Neural cell (in vitro differentiated cells): Measurements from ENCODE around the gene MUCL3. TPM values are rescaled to one million over a fixed set of nuclear protein-coding genes. Genes with fewer than 3 reads are reported as not detected.

Experiments used
- H2AFZ ChIP-seq: fragments of 200-600, 300-800 bp; sonication (generic), shearing (Covaris generic); 2 replicates; pipeline ENCODE4 v1.6.0; 2014; ENCODE audit warnings: low read depth, mild to moderate bottlenecking, antibody characterized with exemption, low read length, moderate library complexity
- H3F3A ChIP-seq: fragments of 200-600 bp; shearing (Covaris generic); 2 replicates; pipeline ENCODE4 v1.6.1; 2016; ENCODE audit warnings: mild to moderate bottlenecking, moderate library complexity, mixed read lengths, antibody characterized with exemption, low read length; ENCODE audit not compliant: insufficient read depth, poor library complexity, severe bottlenecking
- H3K27ac ChIP-seq: fragments of 200-600, 300-800 bp; sonication (generic), shearing (Covaris generic); 2 replicates; pipeline ENCODE4 v1.5.1; 2014; ENCODE audit warnings: mild to moderate bottlenecking, low read length, moderate library complexity
- H3K27me3 ChIP-seq: fragments of 300-800, 200-600 bp; sonication (generic), shearing (Covaris generic); 2 replicates; pipeline ENCODE4 v1.6.0; 2014; ENCODE audit warnings: mild to moderate bottlenecking, low read depth, low read length, moderate library complexity; ENCODE audit not compliant: insufficient read depth
- H3K36me3 ChIP-seq: fragments of 300-800, 200-600 bp; sonication (generic), shearing (Covaris generic); 2 replicates; pipeline ENCODE4 v1.5.1; 2014; ENCODE audit warnings: mild to moderate bottlenecking, antibody characterized with exemption, low read length, moderate library complexity; ENCODE audit not compliant: insufficient read depth
- H3K4me2 ChIP-seq: fragments of 300-800, 200-600 bp; sonication (generic), shearing (Covaris generic); 2 replicates; pipeline ENCODE4 v1.6.0; 2014; ENCODE audit warnings: mild to moderate bottlenecking, low read length
- H3K4me3 ChIP-seq: fragments of 300-800, 200-600 bp; sonication (generic), shearing (Covaris generic); 2 replicates; pipeline ENCODE4 v1.5.1; 2014; ENCODE audit warnings: mild to moderate bottlenecking, low read length, moderate library complexity
- H3K79me2 ChIP-seq: fragments of 200-600 bp; shearing (Covaris generic); replicated peaks from 2 replicates; pipeline ENCODE4 v1.6.0; 2014; ENCODE audit warnings: mild to moderate bottlenecking, low read length, moderate library complexity; ENCODE audit not compliant: insufficient read depth
- H3K9ac ChIP-seq: fragments of 300-800, 200-600 bp; sonication (generic), shearing (Covaris generic); 2 replicates; pipeline ENCODE4 v1.6.1; 2016; ENCODE audit warnings: mild to moderate bottlenecking, low read length, mixed read lengths
- H3K9me2 ChIP-seq: fragments of 200-600 bp; shearing (Covaris generic); 2 replicates; pipeline ENCODE4 v1.6.1; 2016; ENCODE audit warnings: mild to moderate bottlenecking, low read length, mixed read lengths; ENCODE audit not compliant: insufficient read depth
- H3K9me3 ChIP-seq: fragments of 200-600, 300-800 bp; sonication (generic), shearing (Covaris generic); 2 replicates; pipeline ENCODE4 v1.6.1; 2016; ENCODE audit warnings: mild to moderate bottlenecking, mixed run types, low read length, moderate library complexity, mixed read lengths
- H4K20me1 ChIP-seq: fragments of 200-600 bp; shearing (Covaris generic); 2 replicates; pipeline ENCODE4 v1.6.1; 2016; ENCODE audit warnings: mild to moderate bottlenecking, mixed run types; ENCODE audit not compliant: insufficient read depth
- EP300 ChIP-seq: fragments of 450-650 bp; conservative IDR thresholded peaks from 2 replicates; pipeline ENCODE4 v1.6.1; 2014; ENCODE audit warnings: antibody characterized with exemption, mild to moderate bottlenecking, moderate library complexity; ENCODE audit not compliant: poor library complexity, severe bottlenecking
- EZH2 ChIP-seq: fragments of 200-600, 300-800 bp; shearing (Covaris generic), sonication (generic); IDR thresholded peaks from 2 replicates; pipeline ENCODE4 v1.6.1; 2014; ENCODE audit warnings: antibody characterized with exemption, low read length, borderline replicate concordance, mild to moderate bottlenecking; ENCODE audit not compliant: insufficient read depth, poor library complexity, severe bottlenecking
- MXI1 ChIP-seq: fragments of 450-650 bp; conservative IDR thresholded peaks from 2 replicates; pipeline ENCODE4 v1.6.1; 2014; ENCODE audit warnings: antibody characterized with exemption, mild to moderate bottlenecking; ENCODE audit not compliant: poor library complexity, severe bottlenecking
- POLR2AphosphoS5 ChIP-seq: IDR thresholded peaks from 2 replicates; pipeline ENCODE4 v1.6.1; 2012
- RAD21 ChIP-seq: fragments of 450-650 bp; conservative IDR thresholded peaks from 2 replicates; pipeline ENCODE4 v1.6.1; 2014; ENCODE audit warnings: antibody characterized with exemption, mild to moderate bottlenecking, moderate library complexity
- SMC3 ChIP-seq: fragments of 450-650 bp; conservative IDR thresholded peaks from 2 replicates; pipeline ENCODE4 v1.6.1; 2014; ENCODE audit warnings: antibody characterized with exemption, mild to moderate bottlenecking, moderate library complexity; ENCODE audit not compliant: poor library complexity
- TAF1 ChIP-seq: IDR thresholded peaks from 2 replicates; pipeline ENCODE4 v1.6.1; 2012; ENCODE audit warnings: low read depth
- polyA plus RNA-seq: library from polyadenylated mRNA; depleted of rRNA; stranded (reverse); fragments of >200 nt; gene quantifications from 2 replicates; pipeline ENCODE4 v1.2.3, GENCODE V29; 2014
- TF ChIP-seq, protein P1 (sequence below): fragments of 450-650 bp; IDR thresholded peaks from 2 replicates; pipeline ENCODE4 v1.5.1; 2014; ENCODE audit warnings: antibody characterized with exemption, mild to moderate bottlenecking, moderate library complexity; ENCODE audit not compliant: poor library complexity, severe bottlenecking
- TF ChIP-seq, protein P2 (sequence below): IDR thresholded peaks from 2 replicates; pipeline ENCODE4 v1.6.1; 2012; ENCODE audit warnings: borderline replicate concordance

Gene MUCL3
- polyA plus RNA-seq, 1 donor from 2014 or later: not detected

DNA sequence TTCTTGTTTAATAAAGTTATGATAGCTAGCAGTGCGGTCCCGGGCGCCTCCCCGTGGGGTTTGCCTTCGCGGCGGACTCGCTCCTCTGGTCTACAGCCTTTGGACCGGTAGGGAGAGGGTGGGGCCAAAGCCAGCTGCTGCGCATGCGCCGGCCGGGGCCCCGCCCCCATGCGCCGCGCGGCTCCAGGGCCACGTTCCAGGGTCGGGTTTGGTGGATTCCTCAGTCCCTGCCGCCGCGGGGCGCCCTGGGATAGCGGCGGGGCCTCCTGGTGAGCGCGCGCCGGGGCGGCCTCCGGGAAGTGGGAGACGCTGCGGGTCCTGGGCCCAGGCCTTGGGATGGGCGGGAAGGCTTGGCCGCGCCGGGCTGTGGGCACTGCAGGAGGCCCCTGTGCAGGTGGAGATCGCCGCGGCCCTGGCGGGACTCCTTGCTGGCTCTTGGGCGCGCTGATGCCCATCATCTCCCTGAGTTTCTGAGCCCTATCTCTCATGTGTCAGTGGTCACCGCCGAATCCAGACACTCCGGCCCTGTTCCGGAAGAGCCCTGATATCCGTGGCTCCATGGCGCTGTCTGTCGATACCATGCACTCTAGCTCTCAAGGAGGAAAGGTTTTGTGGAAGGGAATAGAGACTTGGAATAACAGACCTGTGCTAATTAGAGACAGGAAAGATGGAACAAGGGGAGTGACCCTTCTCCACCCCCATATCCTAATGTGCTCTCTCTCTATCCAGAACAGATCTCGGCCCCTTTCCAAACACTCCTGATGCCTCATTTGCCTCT is 26.5 kb upstream of the MUCL3 start, which contains the start of gene VARS2:
TSS of gene VARS2 (plus strand) at position 163 of the 778 bp plus-strand sequence. CDS start at position 762, 599 bp downstream.
- peak within 1 kb of the TSS; percentile 70 for H3K4me3 ChIP-seq
- H3K4me2 ChIP-seq: peak within 1 kb of the TSS; percentile 23
- no peak within 1 kb of the TSS for H3K27ac ChIP-seq
- H4K20me1 ChIP-seq: no peaks in the 10 kb centered on the region
- H3K9me3 ChIP-seq: no peaks in the 10 kb centered on the region
- no peaks in the 10 kb centered on the region for H3K9me2 ChIP-seq
- no peaks in the 10 kb centered on the region for H3F3A ChIP-seq
- no peaks in the 10 kb centered on the region for H3K27me3 ChIP-seq
- H3K9ac ChIP-seq: peak within 1 kb of the TSS; percentile 63
- H3K79me2 ChIP-seq: no peaks in the 10 kb centered on the region
- H2AFZ ChIP-seq: peak within 1 kb of the TSS; percentile 46
- TF ChIP-seq EP300 (no peak), MXI1 (peak; percentile 53), SMC3 (peak; percentile 44), EZH2 (no peak), RAD21 (peak; percentile 37), TAF1 (no peak), POLR2AphosphoS5 (peak; percentile 33)
- TF ChIP-seq, protein P1, sequence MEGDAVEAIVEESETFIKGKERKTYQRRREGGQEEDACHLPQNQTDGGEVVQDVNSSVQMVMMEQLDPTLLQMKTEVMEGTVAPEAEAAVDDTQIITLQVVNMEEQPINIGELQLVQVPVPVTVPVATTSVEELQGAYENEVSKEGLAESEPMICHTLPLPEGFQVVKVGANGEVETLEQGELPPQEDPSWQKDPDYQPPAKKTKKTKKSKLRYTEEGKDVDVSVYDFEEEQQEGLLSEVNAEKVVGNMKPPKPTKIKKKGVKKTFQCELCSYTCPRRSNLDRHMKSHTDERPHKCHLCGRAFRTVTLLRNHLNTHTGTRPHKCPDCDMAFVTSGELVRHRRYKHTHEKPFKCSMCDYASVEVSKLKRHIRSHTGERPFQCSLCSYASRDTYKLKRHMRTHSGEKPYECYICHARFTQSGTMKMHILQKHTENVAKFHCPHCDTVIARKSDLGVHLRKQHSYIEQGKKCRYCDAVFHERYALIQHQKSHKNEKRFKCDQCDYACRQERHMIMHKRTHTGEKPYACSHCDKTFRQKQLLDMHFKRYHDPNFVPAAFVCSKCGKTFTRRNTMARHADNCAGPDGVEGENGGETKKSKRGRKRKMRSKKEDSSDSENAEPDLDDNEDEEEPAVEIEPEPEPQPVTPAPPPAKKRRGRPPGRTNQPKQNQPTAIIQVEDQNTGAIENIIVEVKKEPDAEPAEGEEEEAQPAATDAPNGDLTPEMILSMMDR: peak; percentile 45
- TF ChIP-seq, protein P2, sequence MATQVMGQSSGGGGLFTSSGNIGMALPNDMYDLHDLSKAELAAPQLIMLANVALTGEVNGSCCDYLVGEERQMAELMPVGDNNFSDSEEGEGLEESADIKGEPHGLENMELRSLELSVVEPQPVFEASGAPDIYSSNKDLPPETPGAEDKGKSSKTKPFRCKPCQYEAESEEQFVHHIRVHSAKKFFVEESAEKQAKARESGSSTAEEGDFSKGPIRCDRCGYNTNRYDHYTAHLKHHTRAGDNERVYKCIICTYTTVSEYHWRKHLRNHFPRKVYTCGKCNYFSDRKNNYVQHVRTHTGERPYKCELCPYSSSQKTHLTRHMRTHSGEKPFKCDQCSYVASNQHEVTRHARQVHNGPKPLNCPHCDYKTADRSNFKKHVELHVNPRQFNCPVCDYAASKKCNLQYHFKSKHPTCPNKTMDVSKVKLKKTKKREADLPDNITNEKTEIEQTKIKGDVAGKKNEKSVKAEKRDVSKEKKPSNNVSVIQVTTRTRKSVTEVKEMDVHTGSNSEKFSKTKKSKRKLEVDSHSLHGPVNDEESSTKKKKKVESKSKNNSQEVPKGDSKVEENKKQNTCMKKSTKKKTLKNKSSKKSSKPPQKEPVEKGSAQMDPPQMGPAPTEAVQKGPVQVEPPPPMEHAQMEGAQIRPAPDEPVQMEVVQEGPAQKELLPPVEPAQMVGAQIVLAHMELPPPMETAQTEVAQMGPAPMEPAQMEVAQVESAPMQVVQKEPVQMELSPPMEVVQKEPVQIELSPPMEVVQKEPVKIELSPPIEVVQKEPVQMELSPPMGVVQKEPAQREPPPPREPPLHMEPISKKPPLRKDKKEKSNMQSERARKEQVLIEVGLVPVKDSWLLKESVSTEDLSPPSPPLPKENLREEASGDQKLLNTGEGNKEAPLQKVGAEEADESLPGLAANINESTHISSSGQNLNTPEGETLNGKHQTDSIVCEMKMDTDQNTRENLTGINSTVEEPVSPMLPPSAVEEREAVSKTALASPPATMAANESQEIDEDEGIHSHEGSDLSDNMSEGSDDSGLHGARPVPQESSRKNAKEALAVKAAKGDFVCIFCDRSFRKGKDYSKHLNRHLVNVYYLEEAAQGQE: no peak
- peaks cover 7% of the 10 kb centered on the region for H3K36me3 ChIP-seq

DNA sequence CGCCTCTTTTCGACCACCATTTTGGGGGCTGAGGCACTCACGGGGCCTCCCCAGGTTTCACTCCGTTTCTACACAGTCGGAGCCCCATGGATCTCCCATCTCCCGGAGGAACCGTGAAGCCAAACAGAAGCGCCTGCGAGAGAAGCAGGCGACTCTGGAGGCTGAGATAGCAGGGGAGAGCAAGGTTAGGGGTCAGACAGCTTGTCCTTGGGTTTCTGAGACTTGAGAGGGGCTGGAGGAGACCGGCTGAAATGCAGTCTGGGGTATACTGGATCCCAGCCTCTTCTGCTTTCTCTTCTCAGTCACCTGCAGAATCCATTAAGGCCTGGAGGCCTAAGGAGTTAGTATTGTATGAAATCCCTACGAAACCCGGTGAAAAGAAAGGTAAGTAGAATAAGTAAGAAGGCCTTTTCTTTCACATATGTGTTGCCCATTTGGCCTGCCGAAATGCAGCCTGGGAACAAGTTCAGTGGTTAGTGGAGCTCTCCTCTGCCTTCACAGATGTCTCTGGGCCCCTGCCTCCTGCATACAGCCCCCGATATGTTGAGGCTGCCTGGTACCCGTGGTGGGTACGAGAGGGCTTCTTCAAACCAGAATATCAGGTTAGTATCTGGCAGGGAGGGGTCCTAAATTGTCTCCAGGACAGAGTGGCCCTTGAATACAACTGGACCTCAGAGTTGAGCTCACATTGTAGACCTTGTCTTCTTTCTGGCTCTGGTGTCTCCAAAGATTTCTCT is 25.8 kb upstream of the MUCL3 start:
- Histone ChIP-seq H3K4me2 (peak overlapping the region; percentile 23), H2AFZ (no peak overlapping the region), H3K9me2 (no peaks in the 10 kb centered on the region), H3K79me2 (no peaks in the 10 kb centered on the region), H3K9ac (peak overlapping the region; percentile 63), H3K36me3 (peaks cover 7% of the 10 kb centered on the region), H3K27ac (no peak overlapping the region), H3F3A (no peaks in the 10 kb centered on the region), H3K27me3 (no peaks in the 10 kb centered on the region), H3K4me3 (peak overlapping the region; percentile 70), H3K9me3 (no peaks in the 10 kb centered on the region), H4K20me1 (no peaks in the 10 kb centered on the region)
- TF ChIP-seq RAD21: no peak
- TF ChIP-seq, protein P1: no peak
- TF ChIP-seq MXI1: no peak
- no peak for TF ChIP-seq EP300
- no peak for TF ChIP-seq TAF1
- TF ChIP-seq EZH2: no peak
- TF ChIP-seq, protein P2: no peak
- TF ChIP-seq SMC3: no peak
- TF ChIP-seq POLR2AphosphoS5: no peak
